ENCODE results near the gene GSTM4.

Gene GSTM4

GRCh38 chr1:109624201-109625010, 31.5 kb upstream of the GSTM4 start:
- no peak for DNase-seq (ENCODE audit: low read depth, low spot score)

GRCh38 chr1:109625176-109625575, 30.7 kb upstream of the GSTM4 start:
- no peak for DNase-seq (ENCODE audit: low read depth, low spot score)

- DNase-seq (ENCODE audit: low read depth, low spot score), result no peak
These were observed 30.0 kb upstream of the GSTM4 start for GRCh38 chr1:109625601-109626560.

- DNase-seq (ENCODE audit: low read depth, low spot score), result no peak
These were observed 29.1 kb upstream of the GSTM4 start for GRCh38 chr1:109626682-109627408.

DNA sequence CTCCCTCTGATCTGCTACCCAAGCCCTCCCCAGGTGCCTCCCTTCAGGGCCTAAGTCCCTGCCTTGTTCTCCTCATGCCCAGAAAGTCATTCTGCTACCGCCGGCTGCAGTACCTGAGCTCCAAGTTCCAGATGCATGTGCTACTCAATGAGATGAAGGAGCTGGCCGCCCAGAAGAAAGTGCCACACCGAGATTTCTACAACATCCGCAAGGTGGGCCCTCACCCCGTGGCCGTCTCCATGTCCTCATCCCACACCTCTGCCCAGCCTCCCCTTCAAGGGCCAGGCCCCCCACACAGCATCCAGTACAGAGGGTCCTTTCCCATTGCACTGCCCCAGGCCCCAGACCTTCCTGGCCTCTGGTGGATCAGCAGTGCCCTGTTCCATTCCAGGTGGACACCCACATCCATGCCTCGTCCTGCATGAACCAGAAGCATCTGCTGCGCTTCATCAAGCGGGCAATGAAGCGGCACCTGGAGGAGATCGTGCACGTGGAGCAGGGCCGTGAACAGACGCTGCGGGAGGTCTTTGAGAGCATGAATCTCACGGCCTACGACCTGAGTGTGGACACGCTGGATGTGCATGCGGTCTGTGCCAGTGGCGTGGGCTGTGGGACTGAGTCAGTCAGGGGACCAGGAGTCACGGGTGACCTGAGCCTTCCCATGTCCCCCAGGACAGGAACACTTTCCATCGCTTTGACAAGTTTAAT, 28.1 kb upstream of the GSTM4 start:
- no peak for DNase-seq (ENCODE audit: low read depth, low spot score)

- DNase-seq (ENCODE audit: low read depth, low spot score), result no peak
These were observed 27.2 kb upstream of the GSTM4 start for GRCh38 chr1:109628540-109629321.

DNA sequence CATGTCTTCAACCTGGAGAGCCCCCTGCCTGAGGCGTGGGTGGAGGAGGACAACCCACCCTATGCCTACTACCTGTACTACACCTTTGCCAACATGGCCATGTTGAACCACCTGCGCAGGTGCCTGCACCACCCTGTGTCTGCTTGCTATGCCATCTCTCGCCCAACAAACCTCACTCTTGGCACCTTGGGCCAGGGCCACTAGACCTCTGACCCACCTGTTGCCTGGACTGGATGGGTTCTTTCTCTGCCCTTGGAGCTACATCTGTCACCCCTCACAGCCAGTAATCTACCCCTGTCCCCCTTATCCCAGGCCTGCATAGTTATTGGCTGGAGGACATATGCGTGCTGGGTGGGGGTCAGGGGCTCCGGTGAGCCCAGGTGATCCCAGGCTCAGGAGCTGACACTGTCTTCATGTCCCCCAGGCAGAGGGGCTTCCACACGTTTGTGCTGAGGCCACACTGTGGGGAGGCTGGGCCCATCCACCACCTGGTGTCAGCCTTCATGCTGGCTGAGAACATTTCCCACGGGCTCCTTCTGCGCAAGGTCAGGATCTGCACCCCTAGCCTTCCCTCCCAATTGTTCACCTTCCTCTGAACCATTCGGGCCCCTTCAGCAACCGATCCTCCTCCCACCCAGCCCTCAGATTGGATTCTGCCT, 26.4 kb upstream of the GSTM4 start:
- DNase-seq (ENCODE audit: low read depth, low spot score), result no peak

DNA sequence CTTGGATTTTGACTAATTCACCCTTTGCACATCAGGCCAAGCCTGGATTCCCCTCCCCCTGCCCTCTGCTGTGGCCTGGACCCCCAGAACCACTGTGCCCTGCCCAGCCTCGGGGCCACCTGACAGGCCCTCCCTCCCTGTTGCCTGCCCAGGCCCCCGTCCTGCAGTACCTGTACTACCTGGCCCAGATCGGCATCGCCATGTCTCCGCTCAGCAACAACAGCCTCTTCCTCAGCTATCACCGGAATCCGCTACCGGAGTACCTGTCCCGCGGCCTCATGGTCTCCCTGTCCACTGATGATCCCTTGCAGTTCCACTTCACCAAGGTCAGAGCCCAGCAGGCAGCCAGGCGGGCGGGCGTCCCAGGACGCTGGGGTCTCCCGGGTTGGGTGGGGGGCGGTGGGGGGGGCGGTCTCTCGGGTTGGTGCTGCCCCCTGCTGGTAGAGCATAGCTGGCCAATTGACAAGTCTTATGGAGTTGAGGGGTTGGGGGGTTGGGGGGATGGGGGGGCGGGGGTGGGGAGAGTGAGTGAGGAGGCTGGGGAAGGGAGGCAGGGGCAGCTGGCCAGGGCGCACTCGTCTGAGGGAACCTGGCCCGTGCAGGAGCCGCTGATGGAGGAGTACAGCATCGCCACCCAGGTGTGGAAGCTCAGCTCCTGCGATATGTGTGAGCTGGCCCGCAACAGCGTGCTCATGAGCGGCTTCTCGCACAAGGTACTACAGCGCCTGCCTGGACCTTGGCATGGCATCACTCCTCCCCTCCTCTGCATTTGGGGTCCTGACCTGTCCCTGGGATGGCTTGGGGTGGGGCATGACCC, 25.6 kb upstream of the GSTM4 start:
- no peak for DNase-seq (ENCODE audit: low read depth, low spot score)

DNA sequence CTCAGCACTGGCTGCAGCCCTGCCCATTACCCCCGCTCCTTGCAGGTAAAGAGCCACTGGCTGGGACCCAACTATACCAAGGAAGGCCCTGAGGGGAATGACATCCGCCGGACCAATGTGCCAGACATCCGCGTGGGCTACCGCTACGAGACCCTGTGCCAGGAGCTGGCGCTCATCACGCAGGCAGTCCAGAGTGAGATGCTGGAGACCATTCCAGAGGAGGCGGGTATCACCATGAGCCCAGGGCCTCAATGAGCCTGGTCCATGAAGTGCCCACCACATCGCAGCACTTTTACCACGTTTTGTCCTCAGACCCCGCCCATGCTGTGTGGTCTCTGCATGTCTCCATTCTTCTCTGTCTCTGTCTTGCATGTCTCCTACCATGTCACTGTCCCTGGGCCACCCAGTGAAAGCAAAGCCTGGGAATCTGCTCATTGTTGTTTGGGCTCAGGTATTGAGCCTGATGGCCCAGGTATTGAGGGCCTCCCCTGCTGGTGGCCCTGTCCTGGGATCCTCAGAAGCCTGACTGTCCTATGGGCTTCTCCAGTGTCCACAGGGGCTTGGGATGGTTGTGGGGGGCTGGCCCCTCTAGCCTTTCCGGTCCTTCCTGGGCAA, 24.9 kb upstream of the GSTM4 start:
- DNase-seq (ENCODE audit: low read depth, low spot score), result no peak

GRCh38 chr1:109631513-109632505, 24.1 kb upstream of the GSTM4 start:
- DNase-seq (ENCODE audit: low read depth, low spot score), result no peak

DNA sequence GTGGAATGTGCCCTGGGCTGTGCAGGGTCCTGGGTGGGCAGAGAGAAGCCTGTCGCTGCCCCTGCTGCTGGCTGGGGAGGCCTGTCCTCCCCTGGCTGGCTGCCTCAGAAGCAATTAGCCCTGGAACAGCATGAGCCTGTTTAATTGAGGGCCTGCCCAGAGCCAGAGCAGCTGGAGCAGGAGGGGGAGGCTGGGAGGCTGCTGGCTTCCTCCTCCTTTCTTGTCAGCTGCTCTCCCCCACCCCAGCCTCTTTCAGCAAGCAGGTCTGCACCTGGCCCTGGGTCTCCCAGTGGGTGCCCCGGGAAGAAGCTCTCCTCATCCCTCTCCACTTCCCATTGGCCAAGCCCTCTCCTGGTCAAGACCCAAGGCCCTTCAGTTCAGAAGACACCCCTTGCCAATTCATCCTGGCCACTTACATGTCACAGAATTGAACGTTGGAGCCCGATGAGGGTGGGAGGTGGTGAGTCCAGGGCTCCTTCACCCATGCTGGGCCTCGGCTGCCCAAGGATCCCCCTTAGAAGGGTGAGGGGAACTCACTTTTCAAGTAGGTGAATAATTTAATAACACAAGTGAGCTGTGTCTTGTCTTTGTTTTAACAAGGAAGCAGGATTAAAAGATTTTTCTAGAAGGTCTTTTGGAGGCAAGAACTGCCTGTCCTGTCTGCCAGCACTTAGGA, 23.1 kb upstream of the GSTM4 start:
- no peak for DNase-seq (ENCODE audit: low read depth, low spot score)

- DNase-seq (ENCODE audit: low read depth, low spot score), result no peak
These were observed 21.6 kb upstream of the GSTM4 start for GRCh38 chr1:109634292-109634691.

DNA sequence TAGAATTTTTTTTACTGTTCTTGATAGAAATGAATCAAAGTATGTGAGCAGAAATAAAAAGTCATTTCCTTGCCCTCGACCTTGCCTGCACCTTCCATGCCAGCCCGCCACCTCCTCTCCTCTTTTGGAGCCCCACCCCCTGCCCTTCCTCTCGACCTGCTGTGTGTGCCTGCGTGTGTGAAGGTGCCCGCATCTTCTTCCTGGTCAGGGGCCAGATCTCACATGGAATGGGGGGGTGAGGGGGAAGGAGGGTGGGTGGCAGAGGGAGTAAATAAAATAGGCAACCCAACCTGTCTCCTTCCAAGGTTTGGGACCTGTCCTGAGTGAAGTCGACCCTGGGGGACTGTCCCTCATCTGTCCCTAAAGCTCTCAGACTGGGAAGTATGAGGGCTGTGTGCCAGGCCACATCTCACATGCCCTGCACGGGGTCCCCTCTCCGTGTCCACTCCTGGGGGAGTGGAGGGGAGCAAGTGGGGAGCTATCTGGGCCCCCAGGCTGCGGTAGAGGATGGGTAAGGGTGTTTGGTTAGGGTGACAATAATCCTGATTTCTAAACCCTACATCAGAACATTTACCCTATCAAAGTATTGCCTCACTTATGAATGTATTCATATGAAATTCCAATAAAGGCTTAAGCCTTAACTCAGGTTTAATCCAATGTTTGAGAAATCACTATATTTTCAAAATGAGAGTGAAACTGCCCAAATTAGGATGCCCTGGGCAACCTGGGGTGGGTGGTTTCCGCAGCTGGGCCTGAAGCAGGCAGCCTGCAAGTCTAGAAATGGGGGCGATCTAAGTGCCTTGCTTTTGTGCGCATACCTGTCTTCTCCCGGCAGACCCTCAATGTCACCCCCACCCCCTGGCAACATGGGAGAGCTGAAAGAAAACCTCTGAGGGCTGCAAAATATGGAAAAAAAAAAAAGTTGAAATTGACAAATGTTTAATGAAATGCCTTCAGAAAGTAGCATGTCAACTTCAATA, 20.8 kb upstream of the GSTM4 start:
- DNase-seq (ENCODE audit: low read depth, low spot score), result no peak

DNA sequence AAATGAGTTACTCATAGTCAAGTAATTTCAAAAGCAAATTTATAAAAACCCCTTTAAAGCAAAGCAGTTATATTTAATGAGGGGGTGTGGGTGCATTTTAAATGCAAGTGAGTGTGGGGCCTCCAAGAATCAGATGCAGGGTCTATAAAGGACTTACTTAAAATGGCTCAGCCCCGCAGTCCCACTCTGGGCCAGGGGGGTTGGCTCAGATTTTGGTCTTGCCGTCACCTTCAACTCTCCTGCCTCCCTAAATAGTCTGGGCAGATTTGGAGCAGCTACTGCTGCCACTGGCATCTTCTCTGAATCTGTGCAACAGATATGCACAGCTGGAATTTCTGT, 20.1 kb upstream of the GSTM4 start:
- DNase-seq (ENCODE audit: low read depth, low spot score), result no peak

GRCh38 chr1:109636201-109636952, 19.5 kb upstream of the GSTM4 start:
- DNase-seq (ENCODE audit: low read depth, low spot score), result peak; percentile 28

Measured in smooth muscle cell of the brain vasculature (primary cell).